OCI-LY7 (cell line): Measurements from ENCODE around the gene FA2H.

Experiments
- EZH2phosphoT487 ChIP-seq: fragments of 200-600 bp; sonication (generic); IDR thresholded peaks from 2 replicates; pipeline ENCODE4 v1.6.1; 2018; ENCODE audit warnings: low read depth, borderline replicate concordance, mild to moderate bottlenecking, mixed run types, antibody characterized with exemption, low read length, moderate library complexity, mixed read lengths
- TF ChIP-seq, protein P1 (sequence below): fragments of 200-600 bp; sonication (generic); conservative IDR thresholded peaks from 2 replicates; pipeline ENCODE4 v1.5.1; 2014; ENCODE audit warnings: mild to moderate bottlenecking, antibody characterized with exemption, low read length, moderate library complexity, mixed read lengths

DNA sequence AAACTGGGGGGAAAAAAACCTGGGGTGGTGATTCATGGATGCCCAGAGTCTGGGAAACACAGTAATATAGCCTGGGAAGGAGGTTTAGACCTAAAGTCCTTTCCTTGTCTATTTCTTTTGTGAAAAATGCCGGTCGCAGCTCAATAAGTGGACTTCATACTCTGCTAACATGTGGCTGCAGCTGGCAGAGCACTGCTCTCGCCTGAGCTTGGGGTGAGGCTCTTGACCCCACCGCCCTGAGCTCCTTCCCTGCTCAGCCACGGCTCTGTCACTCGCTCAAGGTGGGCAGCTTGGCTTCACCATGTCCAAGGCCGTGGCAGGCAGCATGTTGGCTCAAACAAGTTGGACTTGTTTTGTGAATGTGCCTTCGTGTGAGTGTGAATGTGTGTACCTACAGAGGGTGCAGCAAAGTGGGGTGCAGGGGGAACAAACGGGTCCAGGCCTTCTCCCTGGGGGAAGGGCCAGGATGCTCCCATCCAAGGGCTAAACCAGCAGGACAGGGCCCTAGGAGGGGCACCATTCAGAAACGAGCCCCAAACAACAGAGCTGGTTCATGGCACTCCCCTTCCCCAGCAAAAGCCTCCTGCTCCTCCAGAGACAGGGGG is 4.9 kb downstream of the FA2H start:
- TF ChIP-seq, protein P1, sequence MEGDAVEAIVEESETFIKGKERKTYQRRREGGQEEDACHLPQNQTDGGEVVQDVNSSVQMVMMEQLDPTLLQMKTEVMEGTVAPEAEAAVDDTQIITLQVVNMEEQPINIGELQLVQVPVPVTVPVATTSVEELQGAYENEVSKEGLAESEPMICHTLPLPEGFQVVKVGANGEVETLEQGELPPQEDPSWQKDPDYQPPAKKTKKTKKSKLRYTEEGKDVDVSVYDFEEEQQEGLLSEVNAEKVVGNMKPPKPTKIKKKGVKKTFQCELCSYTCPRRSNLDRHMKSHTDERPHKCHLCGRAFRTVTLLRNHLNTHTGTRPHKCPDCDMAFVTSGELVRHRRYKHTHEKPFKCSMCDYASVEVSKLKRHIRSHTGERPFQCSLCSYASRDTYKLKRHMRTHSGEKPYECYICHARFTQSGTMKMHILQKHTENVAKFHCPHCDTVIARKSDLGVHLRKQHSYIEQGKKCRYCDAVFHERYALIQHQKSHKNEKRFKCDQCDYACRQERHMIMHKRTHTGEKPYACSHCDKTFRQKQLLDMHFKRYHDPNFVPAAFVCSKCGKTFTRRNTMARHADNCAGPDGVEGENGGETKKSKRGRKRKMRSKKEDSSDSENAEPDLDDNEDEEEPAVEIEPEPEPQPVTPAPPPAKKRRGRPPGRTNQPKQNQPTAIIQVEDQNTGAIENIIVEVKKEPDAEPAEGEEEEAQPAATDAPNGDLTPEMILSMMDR, result no peak
- no peak for TF ChIP-seq EZH2phosphoT487
